PC-3 (cell line): ENCODE results near the gene MRPL21.

Source experiments
- CTCF ChIP-seq: fragments of 300-600 bp; sonication (generic); conservative IDR thresholded peaks from 2 replicates; pipeline ENCODE4 v1.5.1; 2017; ENCODE audit warnings: antibody characterized with exemption, low read depth, mild to moderate bottlenecking, low read length
- EZH2 ChIP-seq: fragments of 300-600 bp; sonication (generic); IDR thresholded peaks from one replicate; pipeline ENCODE4 v1.6.1; 2017; ENCODE audit warnings: antibody characterized with exemption, mild to moderate bottlenecking, low read length; ENCODE audit not compliant: unreplicated experiment

- no peak for TF ChIP-seq CTCF
- TF ChIP-seq EZH2, result no peak
Observed at GRCh38 chr11:68929135-68929534, 25.5 kb upstream of the MRPL21 start.
